Gastrocnemius medialis (tissue), 4 donors: ENCODE data around the gene TMEM45B. TPM values are rescaled to one million over a fixed set of nuclear protein-coding genes. Genes with fewer than 3 reads are reported as not detected.

Source experiments
- ATAC-seq, 2 donors: fragments of 150-250 bp; one replicate each; pipeline ENCODE4 v1.9.1; 2016
- DNase-seq, 2 donors: peaks; one replicate each; pipeline ENCODE4 v3.0.0-alpha.2; 2019
- H3K27ac ChIP-seq, 4 donors: fragments of 200-600 bp; sonication (generic); 1 replicate in 1 of 4; 2 replicates in 3 of 4; pipeline ENCODE4 v1.5.1; 2016 to 2018; ENCODE audit warnings: mild to moderate bottlenecking in 2 of 4, moderate library complexity in 1 of 4
- H3K27me3 ChIP-seq, 3 donors: fragments of 200-600 bp; sonication (generic) in 2 of 3; 1 replicate in 1 of 3; 2 replicates in 2 of 3; pipeline versions ENCODE4 v1.5.1 to v1.6.0; 2016 to 2019; ENCODE audit warnings: mild to moderate bottlenecking in 1 of 3, moderate library complexity in 1 of 3
- H3K36me3 ChIP-seq, 2 donors: fragments of 200-600 bp; sonication (generic) in 1 of 2; one replicate each; pipeline ENCODE4 v1.5.1; 2017 to 2018
- H3K4me1 ChIP-seq, 2 donors: fragments of 200-600 bp; sonication (generic) in 1 of 2; one replicate each; pipeline ENCODE4 v1.5.1; 2016 to 2017; ENCODE audit warnings: mild to moderate bottlenecking in 2 of 2
- H3K4me3 ChIP-seq, 4 donors: fragments of 200-600 bp; sonication (generic) in 3 of 4; 1 replicate in 1 of 4; 2 replicates in 3 of 4; pipeline ENCODE4 v1.5.1; 2016 to 2019; ENCODE audit warnings: mild to moderate bottlenecking in 2 of 4
- H3K9me3 ChIP-seq, 3 donors: fragments of 200-600 bp; sonication (generic) in 2 of 3; 1 replicate in 1 of 3; 2 replicates in 2 of 3; pipeline ENCODE4 v1.5.1; 2016 to 2019
- POLR2A ChIP-seq, 2 donors: fragments of 450-650 bp; IDR thresholded peaks; one replicate each; pipeline ENCODE4 v1.6.1; 2017; ENCODE audit warnings: antibody characterized with exemption in 2 of 2, mild to moderate bottlenecking in 2 of 2, moderate library complexity in 2 of 2
- in situ Hi-C, 4 donors: fragments of 200-750 bp; cut with MboI; loops; one replicate each; pipeline versions ENCODE4 v1.15.0 to v1.8.0; 2017; ENCODE audit warnings: low sequenced_read_pairs in 4 of 4
- intact Hi-C: fragments of 100-400 bp; cut with DNase I; formaldehyde crosslinking; loops from one replicate; pipeline ENCODE4 v1.15.1; 2023; ENCODE audit warnings: low total_unique reads
- total RNA-seq, 4 donors: library from RNA; depleted of rRNA; stranded (reverse); fragments of >200 nt; gene quantifications; one replicate each; pipeline versions ENCODE4 v1.1.0 to v1.2.3, GENCODE V29; 2016
- TF ChIP-seq, protein P1 (sequence below), 5 experiments: fragments of 450-650 bp in 3 of 5; fragments of 200-600 bp in 2 of 5; sonication (generic) in 2 of 5; IDR thresholded peaks in 4 of 5; conservative IDR thresholded peaks in 1 of 5; 1 replicate in 4 of 5; 2 replicates in 1 of 5; pipeline ENCODE4 v1.5.1; 2016 to 2019; ENCODE audit warnings: antibody characterized with exemption in 5 of 5, mild to moderate bottlenecking in 3 of 5, moderate library complexity in 3 of 5

TMEM45B gene
- 1 to 10 TPM in 1 of 4 donors, not detected in 3; 1.0 TPM for total RNA-seq

DNA sequence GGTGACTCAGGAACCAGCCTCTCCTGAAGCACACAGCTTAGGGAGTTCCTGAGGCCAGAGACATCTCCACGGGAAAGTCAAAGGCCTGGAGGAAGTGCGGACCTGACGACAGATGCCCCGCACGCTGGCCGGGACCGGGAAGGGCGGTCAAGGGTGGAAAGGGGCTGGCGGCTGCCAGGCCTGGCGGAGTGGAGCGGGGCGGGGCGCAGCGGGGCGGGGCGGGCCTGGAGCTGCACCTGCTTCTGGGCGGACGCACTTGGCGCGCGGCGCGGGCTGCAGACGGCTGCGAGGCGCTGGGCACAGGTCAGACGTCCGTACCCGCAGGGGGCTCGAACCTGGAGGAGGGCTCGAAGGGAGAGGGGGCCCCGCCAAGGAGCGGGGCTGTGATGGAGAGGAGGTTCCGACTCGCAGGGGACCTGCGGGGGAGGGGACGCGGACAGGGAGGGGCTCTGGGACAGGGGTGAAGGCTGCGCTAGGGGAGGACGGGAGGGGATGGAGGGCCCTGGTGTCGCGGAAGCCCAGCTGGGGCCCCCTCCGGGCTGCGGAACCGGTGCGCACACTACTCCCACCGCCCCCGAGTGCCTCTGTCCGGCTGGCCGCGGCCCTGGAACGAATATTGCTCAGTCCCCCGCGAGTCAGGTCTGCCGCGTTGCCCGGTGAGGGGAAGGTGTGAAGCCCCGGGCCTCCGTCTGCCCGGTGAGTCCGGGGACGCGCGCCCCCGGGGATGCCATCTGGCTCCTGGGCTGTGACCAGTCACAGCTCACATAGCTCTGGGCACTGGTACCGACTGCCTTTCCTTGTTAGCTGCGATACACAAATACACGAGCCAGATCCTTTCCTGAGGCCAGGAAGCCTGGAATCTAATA lies at the start of gene TMEM45B:
Gene TMEM45B, plus strand, starts transcription at position 253 of the 866 bp plus-strand sequence. CDS start 36,635 bp downstream, outside the sequence.
- TF ChIP-seq, protein P1, sequence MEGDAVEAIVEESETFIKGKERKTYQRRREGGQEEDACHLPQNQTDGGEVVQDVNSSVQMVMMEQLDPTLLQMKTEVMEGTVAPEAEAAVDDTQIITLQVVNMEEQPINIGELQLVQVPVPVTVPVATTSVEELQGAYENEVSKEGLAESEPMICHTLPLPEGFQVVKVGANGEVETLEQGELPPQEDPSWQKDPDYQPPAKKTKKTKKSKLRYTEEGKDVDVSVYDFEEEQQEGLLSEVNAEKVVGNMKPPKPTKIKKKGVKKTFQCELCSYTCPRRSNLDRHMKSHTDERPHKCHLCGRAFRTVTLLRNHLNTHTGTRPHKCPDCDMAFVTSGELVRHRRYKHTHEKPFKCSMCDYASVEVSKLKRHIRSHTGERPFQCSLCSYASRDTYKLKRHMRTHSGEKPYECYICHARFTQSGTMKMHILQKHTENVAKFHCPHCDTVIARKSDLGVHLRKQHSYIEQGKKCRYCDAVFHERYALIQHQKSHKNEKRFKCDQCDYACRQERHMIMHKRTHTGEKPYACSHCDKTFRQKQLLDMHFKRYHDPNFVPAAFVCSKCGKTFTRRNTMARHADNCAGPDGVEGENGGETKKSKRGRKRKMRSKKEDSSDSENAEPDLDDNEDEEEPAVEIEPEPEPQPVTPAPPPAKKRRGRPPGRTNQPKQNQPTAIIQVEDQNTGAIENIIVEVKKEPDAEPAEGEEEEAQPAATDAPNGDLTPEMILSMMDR (IDR thresholded peaks at IDR 0.05 in 4 of 5, conservative IDR thresholded peaks at IDR 0.05 in 1 of 5), result no peak
- TF ChIP-seq POLR2A (IDR thresholded peaks at IDR 0.05), result no peak
- no peak for DNase-seq
- H3K9me3 ChIP-seq, result no peaks in the 10 kb centered on the region
- H3K4me3 ChIP-seq, result no peak within 1 kb of the TSS
- no peaks in the 10 kb centered on the region for H3K4me1 ChIP-seq
- no peak within 1 kb of the TSS for H3K27ac ChIP-seq
- no peaks in the 10 kb centered on the region for H3K36me3 ChIP-seq
- no peak for ATAC-seq
- intact Hi-C loops (loop anchor here (5.0 kb wide), 1 partner anchor 394 kb away; no protein-coding TSS in a partner anchor), in situ Hi-C loops (no loop called here)
- H3K27me3 ChIP-seq, result peaks cover 8 to 28% (median 10%) of the 10 kb centered on the region in 3 donors

DNA sequence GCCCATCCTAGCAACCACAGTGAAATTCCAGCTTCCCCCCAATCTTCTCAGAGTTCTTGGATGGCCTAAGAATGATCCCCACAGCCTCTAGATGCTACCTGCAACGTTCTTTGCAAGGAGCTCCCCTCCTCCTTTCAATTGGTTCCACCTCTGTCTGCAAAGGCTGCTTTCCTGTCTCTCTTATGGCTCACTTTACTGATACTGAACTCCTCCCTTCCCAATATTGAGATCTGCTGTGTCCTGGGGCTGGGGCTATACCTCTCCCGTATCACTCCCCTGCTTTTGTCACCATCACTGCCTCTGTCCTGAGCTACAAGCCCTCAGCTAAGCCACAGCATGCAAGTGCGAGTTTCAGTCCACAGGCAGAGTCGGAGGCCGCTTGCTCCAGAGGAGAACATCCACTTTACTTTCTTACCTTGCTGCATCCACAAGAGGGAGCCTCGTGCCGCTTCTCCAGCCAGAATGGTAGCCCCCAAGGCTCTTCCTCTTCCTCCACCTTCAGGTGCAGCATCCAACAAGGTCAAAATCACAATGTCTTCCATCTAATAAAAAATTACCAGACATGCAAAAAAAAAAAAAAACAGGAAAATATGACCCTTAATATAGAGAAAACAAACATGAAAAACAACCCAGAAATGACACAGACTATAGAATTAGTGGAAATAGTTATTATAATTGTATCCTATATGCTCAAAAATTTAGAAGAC lies 48.6 kb upstream of the TMEM45B start:
- no peaks in the 10 kb centered on the region for H3K36me3 ChIP-seq
- no peaks in the 10 kb centered on the region for H3K27me3 ChIP-seq
- intact Hi-C loops (no loop called here), in situ Hi-C loops (loop anchor here in 1 of 4 donors (25.0 kb wide), 1 partner anchor 655 kb away; no protein-coding TSS in a partner anchor)
- ATAC-seq, result no peak
- TF ChIP-seq POLR2A (IDR thresholded peaks at IDR 0.05), result no peak
- TF ChIP-seq, protein P1 (IDR thresholded peaks at IDR 0.05 in 4 of 5, conservative IDR thresholded peaks at IDR 0.05 in 1 of 5), result no peak
- no peak overlapping the region for H3K4me3 ChIP-seq
- DNase-seq, result no peak
- no peak overlapping the region for H3K27ac ChIP-seq
- H3K9me3 ChIP-seq, result no peaks in the 10 kb centered on the region
- no peaks in the 10 kb centered on the region for H3K4me1 ChIP-seq

DNA sequence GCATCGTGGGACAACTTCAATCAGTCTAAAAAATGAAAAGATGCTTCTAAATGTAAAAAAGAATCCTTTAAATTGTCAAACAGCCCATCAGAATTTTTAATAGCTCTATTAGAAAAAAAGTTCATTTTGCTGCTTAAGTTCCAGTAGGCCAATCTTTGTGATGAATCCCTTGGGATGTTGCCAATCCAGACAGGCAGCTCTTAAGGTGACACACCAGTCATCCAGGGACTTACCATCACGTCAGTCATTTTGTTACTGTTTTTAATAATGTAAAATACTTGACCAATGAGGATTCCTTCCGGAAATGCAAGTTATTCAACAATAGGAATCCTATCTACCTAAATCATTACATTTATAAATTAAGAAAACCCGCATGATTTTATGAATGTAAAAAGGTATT lies 47.8 kb upstream of the TMEM45B start:
- DNase-seq (no peak), ATAC-seq (no peak)
- intact Hi-C loops, result no loop called here
- Histone ChIP-seq H3K9me3 (no peaks in the 10 kb centered on the region), H3K27ac (no peak overlapping the region), H3K4me3 (no peak overlapping the region), H3K27me3 (no peaks in the 10 kb centered on the region), H3K4me1 (no peaks in the 10 kb centered on the region), H3K36me3 (no peaks in the 10 kb centered on the region)
- TF ChIP-seq, protein P1 (IDR thresholded peaks at IDR 0.05 in 4 of 5, conservative IDR thresholded peaks at IDR 0.05 in 1 of 5), result no peak
- TF ChIP-seq POLR2A (IDR thresholded peaks at IDR 0.05), result no peak
- in situ Hi-C loops, result loop anchor here in 1 of 4 donors (25.0 kb wide), 1 partner anchor 656 kb away; no protein-coding TSS in a partner anchor

DNA sequence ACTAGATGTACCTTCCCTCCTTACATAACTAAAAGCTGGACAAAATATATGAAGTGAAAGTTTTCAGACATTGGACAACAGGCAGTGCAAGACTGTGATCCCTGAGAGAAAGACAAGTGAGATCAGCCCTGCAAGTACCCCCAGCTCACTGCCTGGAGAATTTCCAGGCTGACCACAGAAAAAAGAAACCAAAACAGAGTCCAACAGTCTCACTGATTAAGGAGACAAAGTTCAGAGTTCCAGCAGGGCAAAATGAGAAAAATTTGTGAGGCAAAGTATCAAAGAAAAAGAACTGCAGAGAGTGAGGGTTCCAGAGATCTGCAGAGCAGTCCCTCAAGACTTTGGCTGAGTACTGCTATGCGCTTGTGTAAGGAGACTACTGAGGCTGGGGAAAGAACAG lies 47.3 kb upstream of the TMEM45B start:
- Histone ChIP-seq H3K4me3 (no peak overlapping the region), H3K36me3 (no peaks in the 10 kb centered on the region), H3K27ac (no peak overlapping the region), H3K9me3 (no peaks in the 10 kb centered on the region), H3K27me3 (no peaks in the 10 kb centered on the region), H3K4me1 (no peaks in the 10 kb centered on the region)
- intact Hi-C loops (no loop called here), in situ Hi-C loops (loop anchor here in 1 of 4 donors (25.0 kb wide), 1 partner anchor 656 kb away; no protein-coding TSS in a partner anchor)
- DNase-seq, result no peak
- TF ChIP-seq POLR2A (IDR thresholded peaks at IDR 0.05), result no peak
- TF ChIP-seq, protein P1 (IDR thresholded peaks at IDR 0.05 in 4 of 5, conservative IDR thresholded peaks at IDR 0.05 in 1 of 5), result no peak
- no peak for ATAC-seq
